HG03175 (cell line): ENCODE data around the gene PRKCA.

ENCODE experiments used
- ATAC-seq: cut with Tn5 transposase; IDR thresholded peaks from one replicate; pipeline ENCODE4 v1.9.1; 2021; ENCODE audit warnings: mild to moderate bottlenecking, moderate library complexity; ENCODE audit not compliant: unreplicated experiment

PRKCA gene

GRCh38 chr17:66671156-66671555 is 368.7 kb downstream of the PRKCA start:
- ATAC-seq: no peak

- ATAC-seq: peak; percentile 66
Measured at GRCh38 chr17:66673668-66674276, 371.4 kb downstream of the PRKCA start.

- ATAC-seq: no peak
Measured at GRCh38 chr17:66675273-66675990, 373.0 kb downstream of the PRKCA start.

- no peak for ATAC-seq
Measured at GRCh38 chr17:66675991-66676371, 373.6 kb downstream of the PRKCA start.

- ATAC-seq: no peak
Measured at GRCh38 chr17:66676421-66676820, 374.0 kb downstream of the PRKCA start.

GRCh38 chr17:66677201-66677981 is 375.0 kb downstream of the PRKCA start:
- ATAC-seq: no peak

GRCh38 chr17:66678061-66678460 is 375.6 kb downstream of the PRKCA start:
- no peak for ATAC-seq

- ATAC-seq: no peak
Measured at GRCh38 chr17:66678827-66679226, 376.4 kb downstream of the PRKCA start.

- peak; percentile 76 for ATAC-seq
Measured at GRCh38 chr17:66679631-66680517, 377.5 kb downstream of the PRKCA start.

GRCh38 chr17:66682283-66682682 is 379.9 kb downstream of the PRKCA start:
- ATAC-seq: no peak

- no peak for ATAC-seq
Measured at GRCh38 chr17:66684261-66684660, 381.8 kb downstream of the PRKCA start.

- ATAC-seq: no peak
Measured at GRCh38 chr17:66684731-66685130, 382.3 kb downstream of the PRKCA start.

- no peak for ATAC-seq
Measured at GRCh38 chr17:66686601-66687000, 384.2 kb downstream of the PRKCA start.

- no peak for ATAC-seq
Measured at GRCh38 chr17:66687570-66688284, 385.3 kb downstream of the PRKCA start.

- no peak for ATAC-seq
Measured at GRCh38 chr17:66689221-66689620, 386.8 kb downstream of the PRKCA start.

GRCh38 chr17:66690166-66690565 is 387.8 kb downstream of the PRKCA start:
- no peak for ATAC-seq

GRCh38 chr17:66691644-66692420 is 389.4 kb downstream of the PRKCA start:
- no peak for ATAC-seq

GRCh38 chr17:66692421-66692690 is 389.9 kb downstream of the PRKCA start:
- ATAC-seq: no peak

GRCh38 chr17:66695098-66695497 is 392.7 kb downstream of the PRKCA start:
- ATAC-seq: no peak

- no peak for ATAC-seq
Measured at GRCh38 chr17:66698270-66698669, 395.9 kb downstream of the PRKCA start.
